Astrocyte of the cerebellum (primary cell): Measurements from ENCODE around the gene CWF19L2.

Experiments
- DNase-seq: peaks from one replicate; pipeline ENCODE4 v3.0.0-alpha.2; 2011; ENCODE audit warnings: low read depth
- H3K4me3 ChIP-seq: 2 replicates; pipeline ENCODE4 v1.5.1; 2011; ENCODE audit warnings: mild to moderate bottlenecking, low read depth, low read length, moderate library complexity
- in situ Hi-C: cut with HindIII; loops from 2 replicates; pipeline ENCODE4 v1.10.0; 2017; ENCODE audit warnings: low sequenced_read_pairs
- TF ChIP-seq, protein P1 (sequence below): IDR thresholded peaks from 2 replicates; pipeline ENCODE4 v1.5.1; 2012; ENCODE audit warnings: low read length, low read depth, moderate library complexity, mild to moderate bottlenecking; ENCODE audit errors: missing control alignments

Gene CWF19L2

DNA sequence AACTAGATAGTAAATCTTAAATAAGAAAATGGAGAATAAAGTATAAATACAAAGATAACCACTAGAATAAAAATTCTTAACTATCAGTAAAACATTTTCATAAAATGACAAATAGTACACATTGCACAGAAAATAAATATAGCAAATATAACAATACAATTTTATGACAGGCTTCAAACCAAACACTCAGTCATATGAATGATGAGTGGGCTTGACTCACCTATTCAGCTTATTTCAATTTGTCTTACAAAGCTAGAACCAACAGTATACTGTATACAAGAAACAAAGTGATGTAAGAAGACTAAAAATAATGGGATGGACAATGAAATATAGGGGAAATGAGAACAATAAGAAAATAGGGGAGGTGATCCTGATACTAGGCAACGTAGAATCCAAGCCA is 141.2 kb downstream of the CWF19L2 start:
- no peak for DNase-seq
- TF ChIP-seq, protein P1, sequence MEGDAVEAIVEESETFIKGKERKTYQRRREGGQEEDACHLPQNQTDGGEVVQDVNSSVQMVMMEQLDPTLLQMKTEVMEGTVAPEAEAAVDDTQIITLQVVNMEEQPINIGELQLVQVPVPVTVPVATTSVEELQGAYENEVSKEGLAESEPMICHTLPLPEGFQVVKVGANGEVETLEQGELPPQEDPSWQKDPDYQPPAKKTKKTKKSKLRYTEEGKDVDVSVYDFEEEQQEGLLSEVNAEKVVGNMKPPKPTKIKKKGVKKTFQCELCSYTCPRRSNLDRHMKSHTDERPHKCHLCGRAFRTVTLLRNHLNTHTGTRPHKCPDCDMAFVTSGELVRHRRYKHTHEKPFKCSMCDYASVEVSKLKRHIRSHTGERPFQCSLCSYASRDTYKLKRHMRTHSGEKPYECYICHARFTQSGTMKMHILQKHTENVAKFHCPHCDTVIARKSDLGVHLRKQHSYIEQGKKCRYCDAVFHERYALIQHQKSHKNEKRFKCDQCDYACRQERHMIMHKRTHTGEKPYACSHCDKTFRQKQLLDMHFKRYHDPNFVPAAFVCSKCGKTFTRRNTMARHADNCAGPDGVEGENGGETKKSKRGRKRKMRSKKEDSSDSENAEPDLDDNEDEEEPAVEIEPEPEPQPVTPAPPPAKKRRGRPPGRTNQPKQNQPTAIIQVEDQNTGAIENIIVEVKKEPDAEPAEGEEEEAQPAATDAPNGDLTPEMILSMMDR, result no peak
- H3K4me3 ChIP-seq, result no peak overlapping the region
- in situ Hi-C loops, result no loop called here

DNA sequence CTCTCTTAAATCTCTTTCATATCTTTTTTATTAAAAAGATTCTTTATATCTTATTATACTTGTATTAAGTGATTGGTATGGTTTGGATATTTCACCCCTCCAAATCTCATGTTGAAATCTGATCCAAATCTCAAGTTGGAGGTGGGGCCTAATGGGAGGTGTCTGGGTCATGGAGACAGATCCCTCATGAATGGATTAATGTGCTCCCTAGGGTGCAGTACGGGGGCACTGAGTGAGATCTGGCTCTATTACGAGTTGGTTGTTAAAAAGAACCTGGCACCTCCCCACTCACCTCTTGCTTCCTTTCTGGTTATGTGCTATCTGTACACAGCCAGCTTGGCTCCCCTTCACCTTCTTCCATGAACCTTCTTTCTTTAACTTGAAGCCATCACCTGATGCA is 149.6 kb downstream of the CWF19L2 start:
- H3K4me3 ChIP-seq, result no peak overlapping the region
- TF ChIP-seq, protein P1, result no peak
- DNase-seq, result no peak
- in situ Hi-C loops, result no loop called here

DNA sequence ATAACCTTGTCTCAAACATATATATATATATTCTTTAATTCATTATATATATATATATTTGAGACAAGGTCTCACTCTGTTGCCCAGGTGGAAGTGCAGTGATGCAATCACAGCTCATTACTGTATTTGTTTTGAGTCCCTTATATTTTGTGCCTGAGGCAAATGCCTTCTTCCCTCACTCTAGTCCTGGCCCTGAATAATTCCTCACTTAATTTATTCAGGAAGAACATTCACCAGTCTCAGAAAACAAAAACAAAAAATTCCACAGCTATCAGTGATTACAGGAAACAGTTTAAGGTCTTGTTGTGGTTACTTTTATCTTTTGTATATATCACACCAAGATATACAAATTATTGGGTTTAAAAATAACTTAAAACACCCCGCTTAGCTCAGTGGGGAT is 155.7 kb downstream of the CWF19L2 start:
- TF ChIP-seq, protein P1, result no peak
- no peak overlapping the region for H3K4me3 ChIP-seq
- in situ Hi-C loops, result no loop called here
- DNase-seq, result no peak

DNA sequence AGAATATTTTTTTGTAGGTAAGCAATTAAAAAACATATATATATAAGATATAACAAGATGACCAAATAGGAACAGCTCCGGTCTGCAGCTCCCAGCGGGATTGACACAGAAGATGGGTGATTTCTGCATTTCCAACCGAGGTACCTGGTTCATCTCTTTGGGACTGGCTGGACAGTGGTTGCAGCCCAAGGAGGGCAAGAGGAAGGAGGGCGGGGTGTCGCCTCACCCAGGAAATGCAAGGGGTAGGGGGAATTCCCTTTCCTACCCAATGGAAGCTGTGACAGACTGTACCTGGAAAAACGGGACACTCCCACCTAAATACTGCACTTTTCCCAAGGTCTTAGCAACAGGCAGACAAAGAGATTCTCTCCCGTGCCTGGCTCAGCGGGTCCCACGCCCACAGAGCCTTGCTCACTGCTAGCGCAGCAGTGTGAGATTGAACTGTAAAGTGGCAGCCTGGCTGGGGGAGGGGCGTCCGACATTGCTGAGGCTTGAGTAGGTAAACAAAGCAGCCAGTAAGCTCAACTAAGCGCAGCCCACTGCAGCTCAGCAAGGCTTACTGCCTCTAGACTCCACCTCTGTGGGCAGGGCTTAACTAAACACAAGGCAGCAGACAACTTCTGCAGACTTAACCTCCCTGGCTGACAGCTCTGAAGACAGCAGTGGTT is 163.8 kb downstream of the CWF19L2 start:
- in situ Hi-C loops, result loop anchor here (5.0 kb wide), 1 partner anchor 42 kb away; no protein-coding TSS in a partner anchor
- H3K4me3 ChIP-seq, result no peak overlapping the region
- DNase-seq, result no peak
- TF ChIP-seq, protein P1, result no peak

DNA sequence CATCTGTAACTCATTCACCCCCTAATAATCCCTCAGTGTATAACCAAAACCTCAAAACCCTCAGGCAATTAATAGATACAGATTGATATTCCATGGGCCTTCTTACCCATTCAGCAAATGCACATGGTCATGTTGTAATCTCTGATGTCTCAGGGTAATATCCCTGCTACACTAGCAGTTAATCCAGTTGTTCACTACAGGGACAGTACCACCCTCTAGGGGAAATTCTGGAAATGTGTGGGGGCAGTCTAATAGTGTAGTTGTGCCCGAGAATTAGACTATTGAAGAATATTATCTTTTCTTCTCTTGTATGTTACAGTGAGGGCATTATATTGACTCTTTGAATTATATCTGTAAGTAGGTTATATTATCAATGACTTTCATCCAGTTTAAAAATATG is 175.4 kb downstream of the CWF19L2 start:
- TF ChIP-seq, protein P1, result no peak
- no peak for DNase-seq
- no peak overlapping the region for H3K4me3 ChIP-seq
- in situ Hi-C loops, result no loop called here
